ENCODE data around the gene PACSIN2. TPM values are rescaled to one million over a fixed set of nuclear protein-coding genes. Genes with fewer than 3 reads are reported as not detected.
A peak's percentile ranks its signal among the peaks of the same experiment; 100 is the strongest.

The PACSIN2 gene
- total RNA-seq, 1 experiment from 2014 or later: 103 TPM

DNA sequence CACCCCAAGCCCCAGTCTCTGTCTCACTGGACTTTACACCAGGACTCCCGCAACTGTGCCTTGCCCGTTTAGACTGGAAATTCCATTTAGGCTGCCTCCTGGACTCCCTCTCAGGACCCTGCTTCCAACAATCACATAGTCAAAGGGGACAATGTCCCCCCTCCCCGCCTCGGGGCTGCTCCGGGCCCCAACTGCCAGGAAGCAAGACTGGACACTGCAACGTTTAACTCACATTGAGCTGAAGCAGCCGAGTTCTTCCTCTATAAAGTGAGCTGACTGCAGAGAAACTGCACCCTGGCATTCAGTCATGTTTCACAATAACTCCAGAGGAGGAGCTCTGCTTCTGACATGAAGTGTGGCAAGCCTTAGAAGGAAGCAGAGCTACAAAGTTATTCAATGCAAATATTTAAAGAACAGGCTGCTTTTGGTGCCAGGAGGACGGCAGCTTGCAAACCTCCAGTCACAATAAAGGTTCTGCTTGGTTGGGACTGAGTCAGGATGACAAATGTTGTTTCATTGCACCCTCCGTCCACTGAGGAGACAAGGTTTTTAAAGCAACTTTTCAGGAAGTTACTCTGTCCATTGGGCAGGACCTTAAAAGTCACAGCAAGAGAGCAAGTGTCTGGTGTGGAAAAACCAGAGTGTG lies 19.9 kb downstream of the PACSIN2 start:
- no peaks in the 10 kb centered on the region for H3K9me2 ChIP-seq (ENCODE audit: insufficient read depth)
- H4K20me1 ChIP-seq (ENCODE audit: insufficient read depth): no peaks in the 10 kb centered on the region
- peak overlapping the region; percentile 47; the same call in 1 of the 2 replicates for H3K4me3 ChIP-seq
- CTCF ChIA-PET: interaction anchor here (0.7 to 1.1 kb wide), 3 partner anchors 13 to 39 kb away, joined by 3 read pairs; no protein-coding TSS in a partner anchor
- BruUV-seq (replicated peaks): TSS peak; percentile 38
- no peaks in the 10 kb centered on the region for H3K27me3 ChIP-seq (ENCODE audit: insufficient read depth, low read depth)
- H3K9me3 ChIP-seq (ENCODE audit: insufficient read depth, low read depth): no peaks in the 10 kb centered on the region
- no peaks in the 10 kb centered on the region for H3K36me3 ChIP-seq (ENCODE audit: low read depth)
- H3K4me1 ChIP-seq (replicated peaks; ENCODE audit: insufficient read depth): peaks cover 84% of the 10 kb centered on the region
- peak overlapping the region; percentile 91 for H3K4me2 ChIP-seq
- DNase-seq: peak; percentile 72 to 99
- no peak overlapping the region for H2AFZ ChIP-seq
- peak overlapping the region; percentile 98 for H3K27ac ChIP-seq
- POLR2A ChIA-PET (ENCODE audit: unreplicated experiment): interaction anchor here (0.5 to 1.0 kb wide), 11 partner anchors 8 to 1805 kb away, joined by 3 to 36 read pairs (median 5); partner anchors contain the start of gene PACSIN2
- intact Hi-C loops (cut with micrococcal nuclease; ENCODE audit: unreplicated experiment): loop anchor here (2.0 to 10.0 kb wide), 4 partner anchors 20 to 130 kb away; partner anchors contain the start of gene PACSIN2
- H3F3A ChIP-seq (ENCODE audit: insufficient read depth, low read depth): peaks cover 64% of the 10 kb centered on the region
- peaks cover 93% of the 10 kb centered on the region for H3K79me2 ChIP-seq (ENCODE audit: low read depth)
- no peak for TF ChIP-seq EZH2 (IDR thresholded peaks at IDR 0.05; ENCODE audit: low read depth)
- TF ChIP-seq, protein P1, sequence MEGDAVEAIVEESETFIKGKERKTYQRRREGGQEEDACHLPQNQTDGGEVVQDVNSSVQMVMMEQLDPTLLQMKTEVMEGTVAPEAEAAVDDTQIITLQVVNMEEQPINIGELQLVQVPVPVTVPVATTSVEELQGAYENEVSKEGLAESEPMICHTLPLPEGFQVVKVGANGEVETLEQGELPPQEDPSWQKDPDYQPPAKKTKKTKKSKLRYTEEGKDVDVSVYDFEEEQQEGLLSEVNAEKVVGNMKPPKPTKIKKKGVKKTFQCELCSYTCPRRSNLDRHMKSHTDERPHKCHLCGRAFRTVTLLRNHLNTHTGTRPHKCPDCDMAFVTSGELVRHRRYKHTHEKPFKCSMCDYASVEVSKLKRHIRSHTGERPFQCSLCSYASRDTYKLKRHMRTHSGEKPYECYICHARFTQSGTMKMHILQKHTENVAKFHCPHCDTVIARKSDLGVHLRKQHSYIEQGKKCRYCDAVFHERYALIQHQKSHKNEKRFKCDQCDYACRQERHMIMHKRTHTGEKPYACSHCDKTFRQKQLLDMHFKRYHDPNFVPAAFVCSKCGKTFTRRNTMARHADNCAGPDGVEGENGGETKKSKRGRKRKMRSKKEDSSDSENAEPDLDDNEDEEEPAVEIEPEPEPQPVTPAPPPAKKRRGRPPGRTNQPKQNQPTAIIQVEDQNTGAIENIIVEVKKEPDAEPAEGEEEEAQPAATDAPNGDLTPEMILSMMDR (conservative IDR thresholded peaks at IDR 0.05): no peak

DNA sequence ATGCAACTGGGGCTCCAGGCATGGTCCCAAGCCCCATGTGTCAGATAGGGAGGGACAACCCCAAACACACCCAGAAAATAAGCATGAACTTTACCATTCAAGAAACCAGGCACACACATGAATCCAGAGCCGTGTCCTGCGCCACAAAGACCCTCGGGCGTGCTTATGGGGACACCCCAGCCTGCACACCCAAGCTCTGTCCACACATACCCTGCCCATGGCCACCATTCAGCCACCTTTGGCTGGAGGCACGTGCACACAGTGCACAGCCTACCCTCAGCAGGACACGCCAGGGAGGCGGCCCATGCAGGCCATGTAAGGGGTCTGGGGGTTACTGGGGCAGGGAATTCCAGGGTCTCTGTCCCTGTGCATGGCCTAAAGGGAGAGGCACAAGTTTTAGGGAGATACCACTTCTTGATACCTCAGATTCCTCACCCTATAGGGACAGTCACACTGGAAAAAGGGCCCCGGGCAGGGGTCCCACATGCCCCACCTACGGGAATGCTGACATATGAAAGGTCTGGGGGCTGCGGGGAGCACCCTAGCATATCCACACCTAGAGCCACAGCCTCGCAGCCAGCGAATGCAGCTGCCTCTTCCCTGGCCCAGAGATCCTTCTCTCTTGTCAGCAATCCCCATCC lies 20.6 kb downstream of the PACSIN2 start:
- CTCF ChIA-PET: interaction anchor here (1.1 kb wide), 1 partner anchor 19 kb away, joined by 3 read pairs; no protein-coding TSS in a partner anchor
- peak overlapping the region; percentile 47; the same call in 1 of the 2 replicates for H3K4me3 ChIP-seq
- H3K4me1 ChIP-seq (replicated peaks; ENCODE audit: insufficient read depth): peaks cover 88% of the 10 kb centered on the region

More for the DNA sequence above, 20.6 kb downstream of the PACSIN2 start:
- peaks cover 66% of the 10 kb centered on the region for H3F3A ChIP-seq (ENCODE audit: insufficient read depth, low read depth)
- no peak for TF ChIP-seq EZH2 (IDR thresholded peaks at IDR 0.05; ENCODE audit: low read depth)
- TF ChIP-seq, protein P1 (conservative IDR thresholded peaks at IDR 0.05): no peak
- H3K9me2 ChIP-seq (ENCODE audit: insufficient read depth): no peaks in the 10 kb centered on the region
- no TSS peak for BruUV-seq (replicated peaks)
- H4K20me1 ChIP-seq (ENCODE audit: insufficient read depth): no peaks in the 10 kb centered on the region
- POLR2A ChIA-PET (ENCODE audit: unreplicated experiment): interaction anchor here (0.6 to 1.0 kb wide), 4 partner anchors 9 to 681 kb away, joined by 3 to 13 read pairs (median 8); partner anchors contain the start of gene PACSIN2
- peak overlapping the region; percentile 98 for H3K27ac ChIP-seq
- H3K27me3 ChIP-seq (ENCODE audit: insufficient read depth, low read depth): no peaks in the 10 kb centered on the region
- intact Hi-C loops (cut with micrococcal nuclease; ENCODE audit: unreplicated experiment): loop anchor here (2.0 to 10.0 kb wide), 4 partner anchors 20 to 130 kb away; partner anchors contain the start of gene PACSIN2
- no peak for DNase-seq
- H3K79me2 ChIP-seq (ENCODE audit: low read depth): peaks cover 89% of the 10 kb centered on the region
- H3K36me3 ChIP-seq (ENCODE audit: low read depth): no peaks in the 10 kb centered on the region
- no peaks in the 10 kb centered on the region for H3K9me3 ChIP-seq (ENCODE audit: insufficient read depth, low read depth)
- H2AFZ ChIP-seq: no peak overlapping the region
- H3K4me2 ChIP-seq: peak overlapping the region; percentile 91
